K562 (cell line): ENCODE results near the gene KMT2A. TPM values are rescaled to one million over a fixed set of nuclear protein-coding genes. Genes with fewer than 3 reads are reported as not detected.

Experiments used
- RUNX1 ChIP-seq: sonication (generic); IDR thresholded peaks from 2 replicates; pipeline ENCODE4 v1.6.1; 2016; ENCODE audit warnings: antibody characterized with exemption, low read depth
- SIX5 ChIP-seq, 2 experiments: IDR thresholded peaks; 2 replicates each; pipeline ENCODE4 v1.6.1; 2011; ENCODE audit warnings: low read length in 2 of 2, borderline replicate concordance in 1 of 2, low read depth in 1 of 2, mild to moderate bottlenecking in 1 of 2, moderate library complexity in 1 of 2; ENCODE audit not compliant: insufficient read depth in 1 of 2
- TBP ChIP-seq: optimal IDR thresholded peaks from 2 replicates; pipeline ENCODE3; 2011; ENCODE audit warnings: low read depth, low read length, improper control_type of control experiment
- polyA plus RNA-seq, 8 experiments: library from polyadenylated mRNA; depleted of rRNA in 4 of 8; stranded (reverse) in 5 of 8; unstranded in 3 of 8; fragments of >200 nt; fragmentation: Nextera tagmentation in 2 of 8; fragmentation: Illumina TruSeq in 1 of 8; extraction: Ambion mirVana in 2 of 8; extraction: Trizol in 1 of 8; gene quantifications; 2 replicates each; pipeline versions ENCODE4 v1.2.1 to v1.2.3, GENCODE V29; 2011 to 2014; ENCODE audit warnings: inconsistent platforms in 1 of 8, missing spikeins in 1 of 8
- total RNA-seq, 7 experiments: library from RNA; depleted of rRNA in 6 of 7; stranded (reverse); fragments of >200 nt in 6 of 7; fragmentation: Illumina TruSeq in 2 of 7; extraction: Trizol in 2 of 7; gene quantifications; 2 replicates each; pipeline versions ENCODE4 v1.2.1 to v1.2.3, GENCODE V29; 2011 to 2021; ENCODE audit warnings: low replicate concordance in 1 of 7
- TF ChIP-seq, protein P1 (sequence below): fragments of 250-450 bp; sonication (Bioruptor Pico); IDR thresholded peaks from 2 replicates; pipeline ENCODE4 v1.8.0; 2021; ENCODE audit warnings: moderate library complexity, mild to moderate bottlenecking, inconsistent platforms
- TF ChIP-seq, protein P2 (sequence below): fragments of 450-650 bp; IDR thresholded peaks from 2 replicates; pipeline ENCODE4 v1.6.1; 2016; ENCODE audit warnings: low read depth
- TF ChIP-seq, protein P3 (sequence below): fragments of 450-650 bp; IDR thresholded peaks from 2 replicates; pipeline ENCODE4 v1.6.1; 2016; ENCODE audit warnings: mild to moderate bottlenecking, moderate library complexity

KMT2A gene
- total and polyA plus RNA-seq, 9 of the 15 experiments (the other 6 are each of a cell fraction or from before 2014, with no cell fraction given): 9.6 to 59.9 (median 32.6) TPM

DNA sequence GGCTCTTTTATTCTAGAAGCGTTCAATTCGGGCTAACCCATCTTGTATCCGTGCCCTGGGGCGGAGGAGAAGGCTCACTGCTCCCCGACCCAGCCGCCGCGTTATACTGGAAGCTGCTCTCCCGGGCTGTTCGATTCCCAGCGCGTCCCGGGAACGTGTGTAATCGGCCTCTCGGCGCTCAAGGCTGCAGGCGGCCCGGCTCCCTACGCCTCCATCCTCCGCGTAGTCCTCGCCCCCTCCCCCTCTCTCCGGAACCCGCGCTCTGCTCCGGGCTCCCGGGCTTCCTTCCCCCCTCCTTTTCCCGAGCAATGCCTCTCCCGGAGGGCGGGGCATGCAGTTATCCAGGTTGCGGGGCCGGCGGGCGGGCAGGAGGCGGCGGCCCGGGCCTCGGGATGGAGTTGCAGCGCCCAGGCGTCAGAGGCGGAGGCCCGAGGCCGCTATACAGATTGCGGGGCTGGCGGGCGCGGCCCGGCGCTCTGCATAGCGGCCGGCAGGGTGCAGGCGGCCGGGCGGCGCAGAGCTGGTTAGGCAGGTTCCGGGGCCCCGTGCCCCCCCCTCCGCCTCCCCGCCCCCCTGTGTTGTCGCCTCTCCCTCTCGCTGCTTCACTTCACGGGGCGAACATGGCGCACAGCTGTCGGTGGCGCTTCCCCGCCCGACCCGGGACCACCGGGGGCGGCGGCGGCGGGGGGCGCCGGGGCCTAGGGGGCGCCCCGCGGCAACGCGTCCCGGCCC is at the start of gene KMT2A (continued):
- TF ChIP-seq, protein P1, sequence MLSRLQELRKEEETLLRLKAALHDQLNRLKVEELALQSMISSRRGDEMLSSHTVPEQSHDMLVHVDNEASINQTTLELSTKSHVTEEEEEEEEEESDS: no peak
- TF ChIP-seq, protein P2, sequence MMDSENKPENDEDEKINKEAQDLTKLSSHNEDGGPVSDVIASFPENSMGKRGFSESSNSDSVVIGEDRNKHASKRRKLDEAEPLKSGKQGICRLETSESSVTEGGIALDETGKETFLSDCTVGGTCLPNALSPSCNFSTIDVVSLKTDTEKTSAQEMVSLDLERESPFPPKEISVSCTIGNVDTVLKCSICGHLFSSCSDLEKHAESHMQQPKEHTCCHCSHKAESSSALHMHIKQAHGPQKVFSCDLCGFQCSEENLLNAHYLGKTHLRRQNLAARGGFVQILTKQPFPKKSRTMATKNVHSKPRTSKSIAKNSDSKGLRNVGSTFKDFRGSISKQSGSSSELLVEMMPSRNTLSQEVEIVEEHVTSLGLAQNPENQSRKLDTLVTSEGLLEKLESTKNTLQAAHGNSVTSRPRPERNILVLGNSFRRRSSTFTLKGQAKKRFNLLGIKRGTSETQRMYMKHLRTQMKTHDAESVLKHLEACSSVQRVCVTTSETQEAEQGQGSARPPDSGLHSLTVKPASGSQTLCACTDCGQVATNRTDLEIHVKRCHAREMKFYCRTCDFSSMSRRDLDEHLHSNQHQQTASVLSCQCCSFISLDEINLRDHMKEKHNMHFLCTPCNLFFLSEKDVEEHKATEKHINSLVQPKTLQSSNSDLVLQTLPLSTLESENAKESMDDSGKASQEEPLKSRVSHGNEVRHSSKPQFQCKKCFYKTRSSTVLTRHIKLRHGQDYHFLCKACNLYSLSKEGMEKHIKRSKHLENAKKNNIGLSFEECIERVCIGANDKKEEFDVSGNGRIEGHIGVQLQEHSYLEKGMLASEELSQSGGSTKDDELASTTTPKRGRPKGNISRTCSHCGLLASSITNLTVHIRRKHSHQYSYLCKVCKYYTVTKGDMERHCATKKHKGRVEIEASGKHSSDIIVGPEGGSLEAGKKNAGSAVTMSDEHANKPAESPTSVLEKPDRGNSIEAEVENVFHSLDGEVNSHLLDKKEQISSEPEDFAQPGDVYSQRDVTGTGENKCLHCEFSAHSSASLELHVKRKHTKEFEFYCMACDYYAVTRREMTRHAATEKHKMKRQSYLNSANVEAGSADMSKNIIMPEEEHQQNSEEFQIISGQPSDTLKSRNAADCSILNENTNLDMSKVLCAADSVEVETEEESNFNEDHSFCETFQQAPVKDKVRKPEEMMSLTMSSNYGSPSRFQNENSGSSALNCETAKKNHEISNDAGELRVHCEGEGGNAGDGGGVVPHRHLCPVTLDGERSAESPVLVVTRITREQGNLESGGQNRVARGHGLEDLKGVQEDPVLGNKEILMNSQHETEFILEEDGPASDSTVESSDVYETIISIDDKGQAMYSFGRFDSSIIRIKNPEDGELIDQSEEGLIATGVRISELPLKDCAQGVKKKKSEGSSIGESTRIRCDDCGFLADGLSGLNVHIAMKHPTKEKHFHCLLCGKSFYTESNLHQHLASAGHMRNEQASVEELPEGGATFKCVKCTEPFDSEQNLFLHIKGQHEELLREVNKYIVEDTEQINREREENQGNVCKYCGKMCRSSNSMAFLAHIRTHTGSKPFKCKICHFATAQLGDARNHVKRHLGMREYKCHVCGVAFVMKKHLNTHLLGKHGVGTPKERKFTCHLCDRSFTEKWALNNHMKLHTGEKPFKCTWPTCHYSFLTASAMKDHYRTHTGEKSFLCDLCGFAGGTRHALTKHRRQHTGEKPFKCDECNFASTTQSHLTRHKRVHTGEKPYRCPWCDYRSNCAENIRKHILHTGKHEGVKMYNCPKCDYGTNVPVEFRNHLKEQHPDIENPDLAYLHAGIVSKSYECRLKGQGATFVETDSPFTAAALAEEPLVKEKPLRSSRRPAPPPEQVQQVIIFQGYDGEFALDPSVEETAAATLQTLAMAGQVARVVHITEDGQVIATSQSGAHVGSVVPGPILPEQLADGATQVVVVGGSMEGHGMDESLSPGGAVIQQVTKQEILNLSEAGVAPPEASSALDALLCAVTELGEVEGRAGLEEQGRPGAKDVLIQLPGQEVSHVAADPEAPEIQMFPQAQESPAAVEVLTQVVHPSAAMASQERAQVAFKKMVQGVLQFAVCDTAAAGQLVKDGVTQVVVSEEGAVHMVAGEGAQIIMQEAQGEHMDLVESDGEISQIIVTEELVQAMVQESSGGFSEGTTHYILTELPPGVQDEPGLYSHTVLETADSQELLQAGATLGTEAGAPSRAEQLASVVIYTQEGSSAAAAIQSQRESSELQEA: peak; percentile 77
- TF ChIP-seq RUNX1 (no peak), SIX5 (IDR thresholded peaks at IDR 0.05; ENCODE audit: borderline replicate concordance in 1 of 2, insufficient read depth in 1 of 2, low read depth in 1 of 2, low read length in 2 of 2) (peak; percentile 29 to 39; a peak in 2 of 4 replicates), TBP (peak; percentile 49)
- TF ChIP-seq, protein P3, sequence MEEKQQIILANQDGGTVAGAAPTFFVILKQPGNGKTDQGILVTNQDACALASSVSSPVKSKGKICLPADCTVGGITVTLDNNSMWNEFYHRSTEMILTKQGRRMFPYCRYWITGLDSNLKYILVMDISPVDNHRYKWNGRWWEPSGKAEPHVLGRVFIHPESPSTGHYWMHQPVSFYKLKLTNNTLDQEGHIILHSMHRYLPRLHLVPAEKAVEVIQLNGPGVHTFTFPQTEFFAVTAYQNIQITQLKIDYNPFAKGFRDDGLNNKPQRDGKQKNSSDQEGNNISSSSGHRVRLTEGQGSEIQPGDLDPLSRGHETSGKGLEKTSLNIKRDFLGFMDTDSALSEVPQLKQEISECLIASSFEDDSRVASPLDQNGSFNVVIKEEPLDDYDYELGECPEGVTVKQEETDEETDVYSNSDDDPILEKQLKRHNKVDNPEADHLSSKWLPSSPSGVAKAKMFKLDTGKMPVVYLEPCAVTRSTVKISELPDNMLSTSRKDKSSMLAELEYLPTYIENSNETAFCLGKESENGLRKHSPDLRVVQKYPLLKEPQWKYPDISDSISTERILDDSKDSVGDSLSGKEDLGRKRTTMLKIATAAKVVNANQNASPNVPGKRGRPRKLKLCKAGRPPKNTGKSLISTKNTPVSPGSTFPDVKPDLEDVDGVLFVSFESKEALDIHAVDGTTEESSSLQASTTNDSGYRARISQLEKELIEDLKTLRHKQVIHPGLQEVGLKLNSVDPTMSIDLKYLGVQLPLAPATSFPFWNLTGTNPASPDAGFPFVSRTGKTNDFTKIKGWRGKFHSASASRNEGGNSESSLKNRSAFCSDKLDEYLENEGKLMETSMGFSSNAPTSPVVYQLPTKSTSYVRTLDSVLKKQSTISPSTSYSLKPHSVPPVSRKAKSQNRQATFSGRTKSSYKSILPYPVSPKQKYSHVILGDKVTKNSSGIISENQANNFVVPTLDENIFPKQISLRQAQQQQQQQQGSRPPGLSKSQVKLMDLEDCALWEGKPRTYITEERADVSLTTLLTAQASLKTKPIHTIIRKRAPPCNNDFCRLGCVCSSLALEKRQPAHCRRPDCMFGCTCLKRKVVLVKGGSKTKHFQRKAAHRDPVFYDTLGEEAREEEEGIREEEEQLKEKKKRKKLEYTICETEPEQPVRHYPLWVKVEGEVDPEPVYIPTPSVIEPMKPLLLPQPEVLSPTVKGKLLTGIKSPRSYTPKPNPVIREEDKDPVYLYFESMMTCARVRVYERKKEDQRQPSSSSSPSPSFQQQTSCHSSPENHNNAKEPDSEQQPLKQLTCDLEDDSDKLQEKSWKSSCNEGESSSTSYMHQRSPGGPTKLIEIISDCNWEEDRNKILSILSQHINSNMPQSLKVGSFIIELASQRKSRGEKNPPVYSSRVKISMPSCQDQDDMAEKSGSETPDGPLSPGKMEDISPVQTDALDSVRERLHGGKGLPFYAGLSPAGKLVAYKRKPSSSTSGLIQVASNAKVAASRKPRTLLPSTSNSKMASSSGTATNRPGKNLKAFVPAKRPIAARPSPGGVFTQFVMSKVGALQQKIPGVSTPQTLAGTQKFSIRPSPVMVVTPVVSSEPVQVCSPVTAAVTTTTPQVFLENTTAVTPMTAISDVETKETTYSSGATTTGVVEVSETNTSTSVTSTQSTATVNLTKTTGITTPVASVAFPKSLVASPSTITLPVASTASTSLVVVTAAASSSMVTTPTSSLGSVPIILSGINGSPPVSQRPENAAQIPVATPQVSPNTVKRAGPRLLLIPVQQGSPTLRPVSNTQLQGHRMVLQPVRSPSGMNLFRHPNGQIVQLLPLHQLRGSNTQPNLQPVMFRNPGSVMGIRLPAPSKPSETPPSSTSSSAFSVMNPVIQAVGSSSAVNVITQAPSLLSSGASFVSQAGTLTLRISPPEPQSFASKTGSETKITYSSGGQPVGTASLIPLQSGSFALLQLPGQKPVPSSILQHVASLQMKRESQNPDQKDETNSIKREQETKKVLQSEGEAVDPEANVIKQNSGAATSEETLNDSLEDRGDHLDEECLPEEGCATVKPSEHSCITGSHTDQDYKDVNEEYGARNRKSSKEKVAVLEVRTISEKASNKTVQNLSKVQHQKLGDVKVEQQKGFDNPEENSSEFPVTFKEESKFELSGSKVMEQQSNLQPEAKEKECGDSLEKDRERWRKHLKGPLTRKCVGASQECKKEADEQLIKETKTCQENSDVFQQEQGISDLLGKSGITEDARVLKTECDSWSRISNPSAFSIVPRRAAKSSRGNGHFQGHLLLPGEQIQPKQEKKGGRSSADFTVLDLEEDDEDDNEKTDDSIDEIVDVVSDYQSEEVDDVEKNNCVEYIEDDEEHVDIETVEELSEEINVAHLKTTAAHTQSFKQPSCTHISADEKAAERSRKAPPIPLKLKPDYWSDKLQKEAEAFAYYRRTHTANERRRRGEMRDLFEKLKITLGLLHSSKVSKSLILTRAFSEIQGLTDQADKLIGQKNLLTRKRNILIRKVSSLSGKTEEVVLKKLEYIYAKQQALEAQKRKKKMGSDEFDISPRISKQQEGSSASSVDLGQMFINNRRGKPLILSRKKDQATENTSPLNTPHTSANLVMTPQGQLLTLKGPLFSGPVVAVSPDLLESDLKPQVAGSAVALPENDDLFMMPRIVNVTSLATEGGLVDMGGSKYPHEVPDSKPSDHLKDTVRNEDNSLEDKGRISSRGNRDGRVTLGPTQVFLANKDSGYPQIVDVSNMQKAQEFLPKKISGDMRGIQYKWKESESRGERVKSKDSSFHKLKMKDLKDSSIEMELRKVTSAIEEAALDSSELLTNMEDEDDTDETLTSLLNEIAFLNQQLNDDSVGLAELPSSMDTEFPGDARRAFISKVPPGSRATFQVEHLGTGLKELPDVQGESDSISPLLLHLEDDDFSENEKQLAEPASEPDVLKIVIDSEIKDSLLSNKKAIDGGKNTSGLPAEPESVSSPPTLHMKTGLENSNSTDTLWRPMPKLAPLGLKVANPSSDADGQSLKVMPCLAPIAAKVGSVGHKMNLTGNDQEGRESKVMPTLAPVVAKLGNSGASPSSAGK: peak; percentile 79
